Neural progenitor cell (in vitro differentiated cells): ENCODE results near the gene ZNF587B.
"Not testable (repeated sequence)": the region's sequence is repeated elsewhere in the genome, so short reads cannot be mapped to it uniquely, and the experiment has no call there.

Source experiments
- CTCF ChIP-seq: fragments of 200-600 bp; sonication (generic); IDR thresholded peaks from 2 replicates; pipeline ENCODE4 v1.5.1; 2017; ENCODE audit warnings: antibody characterized with exemption, mild to moderate bottlenecking
- EZH2 ChIP-seq: fragments of 200-600 bp; sonication (generic); IDR thresholded peaks from 2 replicates; pipeline ENCODE4 v1.6.1; 2017; ENCODE audit warnings: antibody characterized with exemption, mild to moderate bottlenecking, moderate library complexity
- EZH2phosphoT487 ChIP-seq: fragments of 200-600 bp; sonication (generic); IDR thresholded peaks from 2 replicates; pipeline ENCODE4 v1.6.1; 2017; ENCODE audit warnings: antibody characterized with exemption

- TF ChIP-seq CTCF, EZH2, EZH2phosphoT487: not testable (repeated sequence)
These were observed 6.9 kb downstream of the ZNF587B start for GRCh38 chr19:57836991-57837390.
